Measurements from ENCODE around the gene ZNF491.

The ZNF491 gene

GRCh38 chr19:11798391-11799330 lies at the start of gene ZNF491:
TSS of gene ZNF491 (plus strand) at chr19:11798523. CDS start at chr19:11805954, 7,431 bp downstream.
- TF ChIP-seq CTCF (IDR thresholded peaks at IDR 0.05; ENCODE audit: low read depth, low read length, missing control alignments), result peak; percentile 26
- in situ Hi-C loops (cut with HindIII; ENCODE audit: low pct_ligation_motif_present, low sequenced_read_pairs), result no loop called here
- no peaks in the 10 kb centered on the region for H3K36me3 ChIP-seq (replicated peaks)
- H3K27ac ChIP-seq, result no peak within 1 kb of the TSS
- DNase-seq, result peak; percentile 88
- peak within 1 kb of the TSS; percentile 82 for H3K4me3 ChIP-seq (ENCODE audit: low read depth, low read length)
- H3K27me3 ChIP-seq (replicated peaks), result no peaks in the 10 kb centered on the region

GRCh38 chr19:11749751-11750150 lies 48.6 kb upstream of the ZNF491 start:
- DNase-seq, result no peak
- Histone ChIP-seq H3K27ac (no peak overlapping the region), H3K4me3 (ENCODE audit: low read depth, low read length) (no peak overlapping the region), H3K27me3 (replicated peaks) (no peaks in the 10 kb centered on the region), H3K36me3 (replicated peaks) (no peaks in the 10 kb centered on the region)
- no peak for TF ChIP-seq CTCF (IDR thresholded peaks at IDR 0.05; ENCODE audit: low read depth, low read length, missing control alignments)
- in situ Hi-C loops (cut with HindIII; ENCODE audit: low pct_ligation_motif_present, low sequenced_read_pairs), result no loop called here

- no peak for DNase-seq
- in situ Hi-C loops (cut with HindIII; ENCODE audit: low pct_ligation_motif_present, low sequenced_read_pairs), result no loop called here
- Histone ChIP-seq H3K4me3 (ENCODE audit: low read depth, low read length) (no peak overlapping the region), H3K36me3 (replicated peaks) (no peaks in the 10 kb centered on the region), H3K27ac (no peak overlapping the region), H3K27me3 (replicated peaks) (no peaks in the 10 kb centered on the region)
- TF ChIP-seq CTCF (IDR thresholded peaks at IDR 0.05; ENCODE audit: low read depth, low read length, missing control alignments), result no peak
Observed at GRCh38 chr19:11752244-11752736, 46.0 kb upstream of the ZNF491 start.

GRCh38 chr19:11754663-11755062 lies 43.7 kb upstream of the ZNF491 start:
- in situ Hi-C loops (cut with HindIII; ENCODE audit: low pct_ligation_motif_present, low sequenced_read_pairs), result no loop called here
- H3K27ac ChIP-seq, result no peak overlapping the region
- TF ChIP-seq CTCF (IDR thresholded peaks at IDR 0.05; ENCODE audit: low read depth, low read length, missing control alignments), result no peak
- no peak overlapping the region for H3K4me3 ChIP-seq (ENCODE audit: low read depth, low read length)
- no peaks in the 10 kb centered on the region for H3K36me3 ChIP-seq (replicated peaks)
- DNase-seq, result no peak
- H3K27me3 ChIP-seq (replicated peaks), result no peaks in the 10 kb centered on the region

- no peak overlapping the region for H3K4me3 ChIP-seq (ENCODE audit: low read depth, low read length)
- no peak for DNase-seq
- no peaks in the 10 kb centered on the region for H3K27me3 ChIP-seq (replicated peaks)
- TF ChIP-seq CTCF (IDR thresholded peaks at IDR 0.05; ENCODE audit: low read depth, low read length, missing control alignments), result no peak
- no peaks in the 10 kb centered on the region for H3K36me3 ChIP-seq (replicated peaks)
- H3K27ac ChIP-seq, result no peak overlapping the region
- in situ Hi-C loops (cut with HindIII; ENCODE audit: low pct_ligation_motif_present, low sequenced_read_pairs), result no loop called here
Observed at GRCh38 chr19:11756965-11757364, 41.4 kb upstream of the ZNF491 start.
